ENCODE data around the gene NGEF. TPM values are rescaled to one million over a fixed set of nuclear protein-coding genes. Genes with fewer than 3 reads are reported as not detected.

The NGEF gene
- total RNA-seq, 2 donors from 2014 or later: 0.81 to 3.6 TPM

DNA sequence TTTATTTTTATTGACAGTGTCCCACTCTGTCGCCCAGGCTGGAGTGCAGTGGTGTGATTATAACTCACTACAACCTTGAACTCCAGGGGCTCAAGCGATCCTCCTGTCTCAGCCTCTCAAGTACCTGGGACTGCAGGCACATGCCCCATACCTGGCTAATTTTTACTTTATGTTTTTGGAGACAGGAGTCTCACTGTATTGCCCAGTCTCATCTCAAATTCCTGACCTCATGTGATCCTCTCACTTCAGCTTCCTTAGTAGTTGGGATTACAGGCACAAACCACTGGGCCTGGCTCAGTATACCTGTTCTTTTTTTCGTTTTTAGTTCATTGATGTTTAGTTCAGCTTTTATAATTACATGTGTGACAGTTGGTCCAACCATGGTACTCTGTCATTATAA lies 183.1 kb downstream of the NGEF start:
- TF ChIP-seq, protein P1, sequence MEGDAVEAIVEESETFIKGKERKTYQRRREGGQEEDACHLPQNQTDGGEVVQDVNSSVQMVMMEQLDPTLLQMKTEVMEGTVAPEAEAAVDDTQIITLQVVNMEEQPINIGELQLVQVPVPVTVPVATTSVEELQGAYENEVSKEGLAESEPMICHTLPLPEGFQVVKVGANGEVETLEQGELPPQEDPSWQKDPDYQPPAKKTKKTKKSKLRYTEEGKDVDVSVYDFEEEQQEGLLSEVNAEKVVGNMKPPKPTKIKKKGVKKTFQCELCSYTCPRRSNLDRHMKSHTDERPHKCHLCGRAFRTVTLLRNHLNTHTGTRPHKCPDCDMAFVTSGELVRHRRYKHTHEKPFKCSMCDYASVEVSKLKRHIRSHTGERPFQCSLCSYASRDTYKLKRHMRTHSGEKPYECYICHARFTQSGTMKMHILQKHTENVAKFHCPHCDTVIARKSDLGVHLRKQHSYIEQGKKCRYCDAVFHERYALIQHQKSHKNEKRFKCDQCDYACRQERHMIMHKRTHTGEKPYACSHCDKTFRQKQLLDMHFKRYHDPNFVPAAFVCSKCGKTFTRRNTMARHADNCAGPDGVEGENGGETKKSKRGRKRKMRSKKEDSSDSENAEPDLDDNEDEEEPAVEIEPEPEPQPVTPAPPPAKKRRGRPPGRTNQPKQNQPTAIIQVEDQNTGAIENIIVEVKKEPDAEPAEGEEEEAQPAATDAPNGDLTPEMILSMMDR (IDR thresholded peaks at IDR 0.05): no peak
- Histone ChIP-seq H3K9me3 (no peaks in the 10 kb centered on the region), H3K36me3 (peaks cover 38% of the 10 kb centered on the region), H3K4me1 (ENCODE audit: control insufficient read depth in 1 of 2, low read depth in 2 of 2) (no peaks in the 10 kb centered on the region), H3K27me3 (replicated peaks; ENCODE audit: insufficient read depth) (no peaks in the 10 kb centered on the region), H3K4me3 (no peak overlapping the region), H3K27ac (no peak overlapping the region)
- no peak for DNase-seq (ENCODE audit: low spot score)
- ATAC-seq (ENCODE audit: insufficient number of reproducible peaks, low FRiP score, low read depth): no peak

Other genes with a start within 250 kb of the NGEF start
- gene KCNJ13, start 236.7 kb downstream of the NGEF start, total RNA-seq: not detected
- under 1 TPM; 0.41 to 0.63 TPM for gene SNORC, start 143.0 kb downstream of the NGEF start, total RNA-seq
- gene NEU2, start 19.4 kb upstream of the NGEF start, total RNA-seq: not detected
- gene INPP5D, start 47.1 kb upstream of the NGEF start, total RNA-seq: 10 to 100 TPM; 24.2 to 49.7 TPM
- gene ATG16L1, start 238.4 kb upstream of the NGEF start, total RNA-seq: 10 to 100 TPM; 21.8 to 63.2 TPM

Measured in thoracic aorta (tissue), 2 donors.